ENCODE measurements around the gene NGFR.

DNA sequence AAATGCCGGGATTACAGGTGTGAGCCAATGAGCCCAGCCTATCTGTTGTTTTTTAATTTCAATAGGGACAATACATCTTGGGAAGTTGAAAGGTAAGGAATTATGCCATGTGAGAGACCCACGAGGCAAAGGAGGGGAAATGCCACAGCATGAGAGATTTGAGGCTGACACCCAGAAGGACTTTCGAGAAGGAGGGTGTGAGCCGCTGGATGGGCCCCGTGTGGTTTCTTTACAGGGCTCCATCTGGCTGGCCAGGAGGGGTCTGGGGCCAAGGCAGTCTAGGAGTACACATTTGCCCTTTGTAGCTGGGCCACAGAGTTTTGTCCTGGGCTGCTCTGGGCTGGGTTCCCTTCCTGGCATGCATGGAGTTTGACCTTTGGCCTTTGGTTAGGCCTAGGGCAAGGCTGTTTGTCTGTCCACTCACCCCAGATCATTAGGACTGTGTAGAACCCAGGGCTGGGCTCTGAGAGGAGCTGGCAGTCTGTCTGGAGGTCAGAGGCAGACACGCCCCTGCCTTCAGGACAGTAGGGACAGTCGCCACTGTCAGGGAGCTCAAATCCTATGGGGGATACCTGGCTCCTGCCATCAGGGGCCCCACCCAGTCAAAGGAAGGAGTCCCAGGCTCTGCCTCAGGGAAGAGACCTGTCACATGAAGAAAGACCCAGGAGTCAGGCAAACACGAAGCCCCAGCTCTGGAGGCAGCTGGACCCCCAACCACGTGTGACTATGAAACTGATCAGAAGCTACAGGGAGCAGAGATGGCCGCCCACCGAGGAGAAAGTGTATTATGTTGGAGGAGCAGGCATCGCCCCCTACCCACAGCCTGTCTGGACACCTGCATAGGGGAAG is 56.4 kb downstream of the NGFR start:
- TF ChIP-seq POLR2A (IDR thresholded peaks at IDR 0.05): no peak
- TF ChIP-seq, protein P1, sequence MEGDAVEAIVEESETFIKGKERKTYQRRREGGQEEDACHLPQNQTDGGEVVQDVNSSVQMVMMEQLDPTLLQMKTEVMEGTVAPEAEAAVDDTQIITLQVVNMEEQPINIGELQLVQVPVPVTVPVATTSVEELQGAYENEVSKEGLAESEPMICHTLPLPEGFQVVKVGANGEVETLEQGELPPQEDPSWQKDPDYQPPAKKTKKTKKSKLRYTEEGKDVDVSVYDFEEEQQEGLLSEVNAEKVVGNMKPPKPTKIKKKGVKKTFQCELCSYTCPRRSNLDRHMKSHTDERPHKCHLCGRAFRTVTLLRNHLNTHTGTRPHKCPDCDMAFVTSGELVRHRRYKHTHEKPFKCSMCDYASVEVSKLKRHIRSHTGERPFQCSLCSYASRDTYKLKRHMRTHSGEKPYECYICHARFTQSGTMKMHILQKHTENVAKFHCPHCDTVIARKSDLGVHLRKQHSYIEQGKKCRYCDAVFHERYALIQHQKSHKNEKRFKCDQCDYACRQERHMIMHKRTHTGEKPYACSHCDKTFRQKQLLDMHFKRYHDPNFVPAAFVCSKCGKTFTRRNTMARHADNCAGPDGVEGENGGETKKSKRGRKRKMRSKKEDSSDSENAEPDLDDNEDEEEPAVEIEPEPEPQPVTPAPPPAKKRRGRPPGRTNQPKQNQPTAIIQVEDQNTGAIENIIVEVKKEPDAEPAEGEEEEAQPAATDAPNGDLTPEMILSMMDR (IDR thresholded peaks at IDR 0.05): no peak

Data from lower leg skin (tissue), 3 donors.